Hematopoietic multipotent progenitor cell treated with erythropoietin and hydrocortisone succinate and interleukin-3 and kit ligand, for 15 days (in vitro differentiated cells): ENCODE results near the gene USP30.
"Not testable (repeated sequence)": the region's sequence is repeated elsewhere in the genome, so short reads cannot be mapped to it uniquely, and the experiment has no call there.

Experiments
- DNase-seq: peaks from one replicate; pipeline ENCODE4 v3.0.0-alpha.2; 2015; ENCODE audit warnings: low spot score

USP30 gene

DNA sequence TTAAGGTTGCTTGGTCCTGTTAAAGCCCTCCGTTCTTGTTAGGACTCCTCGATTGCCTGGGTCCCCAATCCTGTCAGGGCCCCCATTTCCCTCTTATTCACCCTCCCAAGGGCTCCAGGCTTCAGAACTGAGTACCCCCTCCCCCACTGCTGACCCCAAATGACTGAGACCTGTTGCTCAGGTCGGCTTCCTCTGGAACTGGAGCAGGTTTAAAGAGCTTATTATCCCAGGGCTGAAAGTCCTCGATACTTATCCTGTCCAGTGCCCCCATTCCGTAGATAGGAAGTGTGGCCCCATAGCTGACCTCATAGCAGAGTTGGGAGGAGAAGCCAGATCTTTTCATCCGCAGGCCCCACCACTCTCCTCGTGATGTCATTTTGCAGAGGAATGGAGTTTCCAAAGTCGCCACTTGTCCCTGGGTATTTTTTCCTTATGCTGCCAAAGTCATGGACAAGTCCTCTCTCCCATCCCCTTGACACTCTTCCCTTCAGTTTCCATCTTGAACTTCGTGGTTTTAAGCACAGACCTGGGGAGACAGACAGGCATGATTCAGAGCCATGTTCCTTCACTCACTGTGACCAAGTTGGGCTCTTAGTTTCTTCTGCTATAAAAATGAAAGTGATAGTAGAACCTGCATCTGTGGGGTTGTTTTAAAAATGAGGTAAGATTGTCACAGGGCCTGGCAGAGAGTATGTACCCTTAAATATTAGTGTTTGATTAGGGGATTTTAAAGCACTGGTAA, 1.2 kb downstream of the USP30 start:
- peak; percentile 34 for DNase-seq

DNA sequence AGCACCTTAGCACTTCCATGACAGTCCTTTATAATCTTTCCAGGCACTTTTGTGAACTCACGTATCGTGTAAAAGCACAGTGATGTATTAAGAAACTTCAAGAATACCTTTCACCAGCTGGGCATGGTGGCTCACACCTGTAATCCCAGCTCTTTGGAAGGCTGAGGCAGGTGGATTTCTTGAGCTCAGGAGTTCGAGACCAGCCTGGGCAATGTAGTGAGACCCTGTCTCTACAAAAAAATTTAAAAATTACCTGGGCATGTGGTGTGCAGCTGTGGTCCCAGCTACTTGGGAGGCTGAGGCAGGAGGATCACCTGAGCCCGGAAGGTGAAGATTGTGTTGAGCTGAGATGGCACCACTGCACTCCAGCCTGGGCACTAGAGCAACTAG, 1.7 kb downstream of the USP30 start:
- not testable (repeated sequence) for DNase-seq

DNA sequence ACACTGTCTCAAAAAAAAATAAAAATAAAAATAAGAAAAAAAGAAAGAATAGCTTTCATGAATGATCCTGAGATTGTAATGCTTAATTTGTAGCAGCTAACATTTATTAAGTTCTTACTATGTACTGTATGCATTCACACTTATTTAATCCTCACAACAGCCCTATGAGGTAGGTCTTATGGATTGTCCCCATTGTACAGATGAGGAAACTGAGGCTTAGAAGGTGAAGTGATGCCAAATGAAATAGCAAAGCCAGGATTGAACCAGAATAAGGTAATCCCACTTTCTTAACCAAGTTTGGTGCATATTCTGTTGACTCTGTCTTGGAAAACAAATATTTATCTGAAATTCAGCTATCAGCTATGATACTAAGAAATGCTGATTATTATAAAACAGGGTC, 2.1 kb downstream of the USP30 start:
- no peak for DNase-seq

DNA sequence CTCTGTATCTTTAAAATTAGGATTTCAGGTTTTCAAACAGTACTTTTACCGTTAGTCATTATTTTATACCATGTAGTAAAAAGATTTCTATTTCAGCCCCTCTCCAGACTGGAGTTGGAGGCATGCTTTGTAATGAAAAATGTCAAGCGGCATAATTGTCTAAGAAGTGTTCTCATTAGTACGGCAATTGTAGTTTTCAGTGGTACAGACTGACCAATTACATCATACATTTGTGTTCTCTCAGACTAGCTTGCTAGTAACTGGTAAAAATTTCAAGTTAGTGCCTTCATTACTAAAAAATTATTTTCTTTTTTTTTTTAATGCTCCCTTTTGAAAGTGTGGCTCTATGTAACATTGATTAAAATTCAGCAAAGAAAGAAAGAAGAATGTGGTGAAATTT, 4.5 kb downstream of the USP30 start:
- no peak for DNase-seq

DNA sequence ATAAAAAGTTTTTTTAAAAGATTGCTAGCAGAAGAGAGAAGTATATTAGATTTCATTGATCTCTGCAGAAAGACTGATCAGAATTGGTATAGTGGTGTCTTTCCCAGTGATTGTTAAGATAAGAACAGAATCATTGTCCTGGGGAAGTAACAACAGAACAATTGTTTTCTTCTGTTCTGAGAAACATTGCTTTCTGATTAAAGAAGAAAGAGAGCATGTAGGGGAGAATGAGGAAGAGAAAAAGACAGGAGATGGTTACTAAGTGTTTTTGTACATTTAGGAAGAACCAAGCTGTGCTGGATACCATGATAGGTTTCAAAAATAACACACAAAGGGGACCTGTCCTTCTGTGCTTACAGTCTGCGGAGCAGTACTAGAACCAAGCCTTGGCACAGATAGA, 5.0 kb downstream of the USP30 start:
- DNase-seq, result no peak

DNA sequence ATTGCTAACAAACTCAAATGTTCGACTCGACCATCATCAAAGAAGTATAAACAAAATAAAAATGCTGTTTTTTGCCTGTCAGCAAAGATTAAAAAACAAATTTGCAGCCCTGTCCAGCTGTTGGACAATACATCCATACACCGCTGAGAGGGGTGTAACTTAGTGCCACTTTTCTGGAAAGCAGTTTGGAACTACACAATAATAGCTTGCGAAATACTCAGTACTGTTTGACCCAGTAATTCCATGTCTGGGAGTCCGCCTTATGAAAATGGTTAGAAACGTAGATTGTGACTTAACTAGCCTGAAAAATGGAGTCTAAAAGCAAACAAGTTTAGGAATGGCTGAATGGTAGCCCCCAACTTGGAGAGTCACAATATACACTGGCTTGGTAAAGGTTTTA, 6.4 kb downstream of the USP30 start:
- DNase-seq, result no peak

DNA sequence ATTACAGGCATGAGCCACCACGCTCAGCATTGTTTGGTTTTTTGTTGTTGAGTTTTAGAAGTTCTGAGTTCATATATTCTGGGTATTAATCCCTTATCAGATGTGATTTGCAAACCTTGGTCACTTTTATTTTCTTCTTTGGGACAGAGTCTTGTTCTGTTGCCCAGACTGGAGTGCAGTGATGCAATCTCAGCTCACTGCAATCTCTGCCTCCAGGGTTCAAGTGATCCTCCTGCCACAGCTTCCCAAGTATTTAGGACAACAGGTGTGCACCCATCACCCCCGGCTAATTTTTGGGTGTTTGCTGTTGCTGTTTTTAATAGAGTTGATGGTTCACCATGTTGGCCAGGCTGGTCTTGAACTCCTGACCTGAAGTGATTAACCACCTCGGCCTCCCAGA, 11.8 kb downstream of the USP30 start:
- DNase-seq, result no peak

DNA sequence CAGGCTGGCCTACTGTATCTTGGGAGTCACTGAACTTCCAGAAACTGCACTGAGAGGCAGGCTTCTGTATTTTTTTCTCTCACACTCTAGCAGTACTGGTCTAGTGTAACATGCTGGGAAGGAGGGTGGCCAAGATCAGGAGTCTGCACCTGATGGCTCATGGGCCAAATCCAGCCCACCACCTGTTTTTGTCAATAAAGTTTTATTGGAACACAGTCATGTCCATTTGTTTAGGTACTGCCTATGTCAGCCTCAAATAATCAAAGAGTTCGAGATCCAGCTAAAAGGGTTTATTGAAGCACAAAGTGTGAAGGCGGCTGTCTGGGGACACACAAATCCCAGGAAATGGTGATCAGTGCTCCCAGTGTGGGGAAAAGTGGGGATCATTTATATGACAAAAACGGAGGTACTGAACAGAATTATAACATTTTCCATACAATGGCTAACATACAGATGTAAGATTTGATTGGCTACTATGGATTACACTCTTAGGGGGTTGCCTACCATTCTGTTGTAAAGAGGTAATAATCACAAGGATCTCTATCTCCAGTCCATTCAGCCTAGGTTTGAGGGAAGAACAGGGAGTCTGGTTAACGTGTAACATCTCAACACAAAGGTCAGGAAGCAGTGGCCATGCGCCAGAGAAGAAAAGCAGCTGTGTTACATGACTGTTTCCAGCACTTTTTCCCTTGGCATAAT, 12.9 kb downstream of the USP30 start:
- DNase-seq, result no peak

DNA sequence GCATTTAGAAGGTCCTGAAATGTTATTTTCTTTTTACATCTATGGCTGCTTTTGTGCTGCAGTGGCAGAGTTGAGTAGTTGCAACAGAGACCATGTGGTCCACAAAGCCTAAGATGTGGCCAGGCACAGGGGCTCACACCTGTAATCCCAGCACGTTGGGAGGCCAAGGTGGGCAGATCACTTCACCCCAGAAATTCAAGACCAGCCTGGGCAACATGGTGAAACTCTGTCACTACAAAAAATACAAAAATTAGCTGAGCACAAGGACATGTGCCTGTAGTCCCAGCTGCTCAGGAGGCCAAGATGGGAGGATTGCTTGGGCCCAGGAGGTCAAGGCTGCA, 13.4 kb downstream of the USP30 start:
- no peak for DNase-seq

DNA sequence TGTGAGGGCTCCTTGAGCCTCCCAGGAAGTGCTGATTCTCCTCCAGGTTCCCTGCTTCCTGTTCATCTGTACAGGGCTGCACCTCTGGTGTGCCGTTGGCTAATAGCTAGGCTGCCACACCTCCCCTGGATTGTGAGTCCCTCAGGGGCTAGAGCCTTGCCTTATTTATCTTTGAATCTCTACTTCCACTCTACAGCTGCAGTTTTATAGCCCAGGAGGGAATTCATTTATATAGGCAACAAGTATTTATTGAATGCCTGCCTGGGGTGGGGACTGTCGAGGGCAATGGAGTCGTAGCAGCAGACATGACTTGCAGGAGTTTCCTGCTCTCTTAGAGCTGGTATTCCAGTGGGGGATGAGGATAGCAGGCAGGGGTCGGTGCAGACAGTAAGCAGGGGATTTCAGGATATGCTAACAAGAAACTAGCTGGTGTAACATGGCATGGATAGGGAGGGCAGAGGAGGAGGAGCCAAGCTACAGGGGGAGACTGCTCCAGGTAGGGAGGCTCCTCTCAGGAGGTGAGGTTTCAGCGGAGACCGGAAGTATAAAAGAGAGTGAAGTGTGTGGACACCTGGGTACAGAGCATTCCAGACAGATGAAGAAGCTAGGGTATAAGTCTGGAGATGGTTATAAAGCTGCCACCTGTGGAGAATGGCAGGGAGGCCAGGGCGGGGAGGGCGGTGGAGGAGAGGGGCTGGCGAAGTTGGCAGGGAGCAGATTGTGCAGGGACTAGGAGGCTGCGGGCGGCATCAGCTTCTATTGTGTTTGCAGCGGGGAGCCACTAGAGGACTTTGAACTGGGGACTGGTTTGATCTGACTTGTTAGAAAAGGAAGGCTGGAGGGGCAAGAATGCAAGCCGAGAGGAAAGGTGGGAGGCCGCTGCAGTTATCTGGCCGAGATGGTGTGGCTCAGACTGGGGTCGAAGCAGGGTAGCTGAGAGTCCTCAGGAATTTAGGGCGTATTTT, 17.2 kb downstream of the USP30 start:
- no peak for DNase-seq

DNA sequence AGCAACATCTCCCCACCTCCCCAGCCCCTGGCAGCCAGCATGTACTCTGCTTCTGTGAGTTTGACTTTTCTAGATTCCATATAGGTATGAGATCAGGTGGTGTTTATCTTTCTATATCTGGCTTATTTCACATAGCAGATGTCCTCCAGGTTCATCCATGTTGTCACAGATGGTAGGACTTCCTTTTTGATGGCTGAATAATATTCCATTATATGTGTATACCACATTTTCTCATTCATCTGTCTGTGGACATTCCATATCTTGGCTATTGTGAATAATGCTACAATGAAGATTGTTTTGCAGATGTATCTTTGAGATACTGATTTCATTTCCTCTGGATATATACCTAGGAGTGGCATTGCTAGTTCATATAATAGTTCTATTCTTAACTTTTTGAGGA, 22.5 kb downstream of the USP30 start:
- DNase-seq, result no peak

DNA sequence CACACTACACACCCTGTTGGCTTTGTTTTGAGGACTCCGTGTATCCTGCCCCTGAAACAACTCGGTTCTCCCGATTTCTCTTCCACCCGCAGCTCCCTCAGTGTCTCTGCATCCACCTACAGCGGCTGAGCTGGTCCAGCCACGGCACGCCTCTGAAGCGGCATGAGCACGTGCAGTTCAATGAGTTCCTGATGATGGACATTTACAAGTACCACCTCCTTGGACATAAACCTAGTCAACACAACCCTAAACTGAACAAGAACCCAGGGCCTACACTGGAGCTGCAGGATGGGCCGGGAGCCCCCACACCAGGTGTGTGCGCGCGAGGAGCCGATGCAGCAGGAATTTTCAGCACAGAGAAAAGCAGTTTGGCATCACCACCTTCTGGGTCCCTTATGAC, 30.4 kb downstream of the USP30 start:
- no peak for DNase-seq

DNA sequence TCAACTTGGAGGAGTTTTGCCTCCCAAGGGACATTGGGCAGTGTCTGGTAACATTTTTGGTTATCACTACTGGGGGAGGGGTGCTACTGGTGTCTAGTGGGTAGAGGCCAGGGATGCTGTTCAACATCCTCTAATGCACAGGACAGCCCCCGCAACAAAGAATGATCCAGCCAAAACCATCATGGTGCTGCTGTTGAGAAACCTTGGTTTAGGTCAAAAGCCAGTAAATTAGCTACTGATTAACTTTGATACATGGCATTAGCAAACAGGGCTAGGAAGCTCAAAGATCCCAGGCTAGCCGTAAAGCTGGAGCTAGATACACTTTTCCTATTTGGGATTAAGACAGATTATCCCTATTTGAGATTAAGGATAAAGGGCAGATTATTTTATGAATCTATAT, 32.0 kb downstream of the USP30 start:
- no peak for DNase-seq

DNA sequence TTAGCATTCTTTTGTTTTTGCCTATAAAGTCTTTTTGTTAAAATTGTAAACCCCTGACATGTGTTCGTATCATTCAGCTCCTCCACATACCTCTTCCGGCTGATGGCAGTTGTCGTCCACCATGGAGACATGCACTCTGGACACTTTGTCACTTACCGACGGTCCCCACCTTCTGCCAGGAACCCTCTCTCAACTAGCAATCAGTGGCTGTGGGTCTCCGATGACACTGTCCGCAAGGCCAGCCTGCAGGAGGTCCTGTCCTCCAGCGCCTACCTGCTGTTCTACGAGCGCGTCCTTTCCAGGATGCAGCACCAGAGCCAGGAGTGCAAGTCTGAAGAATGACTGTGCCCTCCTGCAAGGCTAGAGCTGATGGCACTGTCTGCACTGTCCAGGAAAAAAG, 33.2 kb downstream of the USP30 start:
- DNase-seq, result no peak

DNA sequence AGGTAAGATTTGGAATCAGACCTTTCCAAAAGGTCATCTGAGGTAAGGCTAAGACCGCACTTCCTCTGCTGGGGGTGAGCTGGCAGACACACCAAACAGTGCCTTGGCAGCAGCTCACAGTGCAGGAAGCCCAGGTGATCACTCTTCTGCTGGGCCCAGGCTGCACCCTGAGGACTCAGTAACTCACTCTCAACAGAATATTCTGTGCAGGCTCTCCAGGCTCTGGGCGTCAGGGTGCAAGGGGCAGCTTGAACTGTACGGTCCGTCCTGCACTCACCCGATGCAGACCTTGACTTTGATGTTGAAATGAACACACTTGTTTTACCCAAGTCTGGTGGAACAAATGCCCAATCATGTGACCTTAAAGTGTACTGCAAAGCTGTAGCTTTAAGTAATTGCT, 34.9 kb downstream of the USP30 start:
- DNase-seq, result no peak

DNA sequence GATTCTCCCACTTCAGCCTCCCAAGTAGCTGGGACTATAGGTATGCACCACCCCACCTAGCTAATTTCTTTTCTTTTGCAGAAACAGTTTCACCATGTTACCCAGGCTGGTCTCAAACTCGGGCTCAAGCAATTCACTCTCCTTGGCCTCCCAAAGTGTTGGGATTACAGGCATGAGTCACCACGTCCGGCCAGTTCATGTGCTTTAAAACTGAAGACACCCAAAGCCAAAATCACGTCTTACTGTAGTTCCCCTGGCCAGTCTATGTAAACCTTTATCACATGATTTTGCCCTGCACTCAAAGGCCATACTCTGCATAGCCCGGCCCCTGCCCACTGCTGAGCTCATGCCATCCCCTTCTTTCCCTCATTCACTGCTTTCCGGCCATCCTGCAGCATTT, 36.4 kb downstream of the USP30 start:
- no peak for DNase-seq

DNA sequence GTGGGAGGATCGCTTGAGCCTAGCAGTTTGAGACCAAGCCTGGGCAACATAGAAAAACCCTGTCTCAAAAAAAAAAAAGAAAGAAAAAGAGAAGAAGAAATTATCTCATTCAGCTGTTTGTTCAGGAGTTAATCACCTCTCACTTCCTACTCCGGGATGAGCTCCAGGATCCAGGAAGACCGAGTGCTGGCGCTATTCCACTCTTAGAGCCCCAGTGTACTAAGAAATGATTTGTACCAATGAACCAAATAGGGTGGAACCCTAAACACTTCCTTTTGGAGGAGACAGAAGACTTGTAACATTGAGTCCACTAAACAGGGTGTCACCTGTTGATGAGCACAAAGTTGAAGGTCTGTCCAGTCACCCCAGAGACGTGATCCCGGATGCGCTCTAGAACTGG, 37.3 kb downstream of the USP30 start:
- no peak for DNase-seq

DNA sequence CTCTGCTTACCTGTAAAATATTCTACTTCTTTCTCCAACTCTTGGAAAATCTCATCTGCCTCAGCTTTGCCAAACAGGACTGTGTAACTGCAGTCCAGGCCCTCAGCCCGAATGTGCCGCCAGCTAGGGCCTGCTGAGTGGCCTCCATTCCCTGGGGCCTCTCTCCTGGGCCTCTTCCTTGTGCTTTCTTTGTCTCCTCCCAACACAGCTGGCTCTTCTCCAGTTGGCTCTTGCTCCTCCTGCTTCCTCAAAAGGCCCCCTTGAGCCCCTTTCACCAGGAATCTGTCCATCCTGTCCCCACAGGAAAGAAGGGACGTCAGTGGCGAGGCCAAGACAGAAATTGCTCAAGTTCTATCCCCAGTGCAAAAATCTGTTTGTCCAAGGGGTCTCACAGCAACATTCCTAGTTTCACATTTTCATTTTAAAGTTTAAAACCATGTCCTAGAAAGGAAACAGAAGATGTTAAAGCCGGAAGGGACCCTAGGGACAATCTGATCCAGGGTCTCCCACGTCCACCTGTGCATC, 40.2 kb downstream of the USP30 start:
- no peak for DNase-seq

DNA sequence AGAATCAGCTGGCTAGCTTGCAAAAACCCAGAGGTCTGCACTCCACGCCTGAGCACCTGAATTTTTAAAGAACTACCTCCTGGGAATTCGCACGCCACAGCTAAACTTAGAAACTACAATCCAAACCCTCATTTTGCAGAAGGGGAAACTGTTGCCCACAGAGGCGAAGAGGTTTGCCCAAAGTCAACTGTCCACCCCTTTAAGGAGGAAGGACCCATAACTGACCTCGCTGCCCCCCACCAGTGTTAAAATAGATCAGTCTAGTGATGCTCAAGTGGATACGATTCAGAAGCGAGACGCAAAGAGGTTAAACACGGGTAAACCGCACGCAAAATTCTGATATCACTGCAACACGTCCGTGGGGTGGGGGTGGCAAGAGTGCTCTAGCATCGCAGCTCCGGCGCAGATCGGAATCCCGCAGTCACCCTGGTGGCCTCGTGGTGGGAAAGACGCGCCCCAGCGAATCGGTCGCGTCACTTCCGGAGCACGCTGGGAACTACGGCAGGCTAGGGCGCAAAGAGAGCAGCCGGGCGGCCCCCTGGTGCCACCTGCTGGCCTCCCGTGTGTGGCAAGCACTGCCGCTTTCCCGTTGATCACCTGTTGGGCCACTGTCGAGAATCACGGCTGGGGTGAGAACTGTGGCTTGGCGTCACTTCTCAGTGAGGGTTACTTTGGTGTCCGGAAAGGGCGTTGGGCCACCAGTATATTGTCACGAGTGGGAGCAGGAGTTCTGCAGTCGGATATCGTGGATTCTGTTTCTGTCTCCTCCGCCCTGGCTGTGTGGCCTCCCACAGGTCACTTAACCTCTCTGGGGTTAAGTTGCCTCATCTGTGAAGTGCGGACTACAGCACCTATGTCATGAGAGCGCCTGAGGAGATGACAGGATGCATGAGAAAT, 40.9 kb downstream of the USP30 start, which contains the start of gene ALKBH2:
Gene ALKBH2 (minus strand): TSS at position 451 of the 897 bp plus-strand sequence. CDS start 686 bp downstream, outside the sequence.
- peak; percentile 92 for DNase-seq

DNA sequence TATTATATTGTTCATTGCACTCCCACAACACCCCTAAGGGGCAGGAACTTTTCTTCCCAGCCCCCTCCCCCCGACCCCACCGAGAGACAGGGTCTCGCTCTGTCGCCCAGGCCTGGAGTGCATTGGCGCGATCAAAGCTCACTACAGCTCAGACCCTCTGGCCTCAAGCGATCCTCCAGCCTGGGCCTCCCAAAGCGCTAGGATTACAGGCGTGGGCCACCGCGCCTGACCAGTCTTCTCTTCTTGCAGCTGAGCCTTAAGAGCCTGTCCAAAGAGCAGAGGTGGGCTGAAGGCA, 44.7 kb downstream of the USP30 start:
- no peak for DNase-seq

DNA sequence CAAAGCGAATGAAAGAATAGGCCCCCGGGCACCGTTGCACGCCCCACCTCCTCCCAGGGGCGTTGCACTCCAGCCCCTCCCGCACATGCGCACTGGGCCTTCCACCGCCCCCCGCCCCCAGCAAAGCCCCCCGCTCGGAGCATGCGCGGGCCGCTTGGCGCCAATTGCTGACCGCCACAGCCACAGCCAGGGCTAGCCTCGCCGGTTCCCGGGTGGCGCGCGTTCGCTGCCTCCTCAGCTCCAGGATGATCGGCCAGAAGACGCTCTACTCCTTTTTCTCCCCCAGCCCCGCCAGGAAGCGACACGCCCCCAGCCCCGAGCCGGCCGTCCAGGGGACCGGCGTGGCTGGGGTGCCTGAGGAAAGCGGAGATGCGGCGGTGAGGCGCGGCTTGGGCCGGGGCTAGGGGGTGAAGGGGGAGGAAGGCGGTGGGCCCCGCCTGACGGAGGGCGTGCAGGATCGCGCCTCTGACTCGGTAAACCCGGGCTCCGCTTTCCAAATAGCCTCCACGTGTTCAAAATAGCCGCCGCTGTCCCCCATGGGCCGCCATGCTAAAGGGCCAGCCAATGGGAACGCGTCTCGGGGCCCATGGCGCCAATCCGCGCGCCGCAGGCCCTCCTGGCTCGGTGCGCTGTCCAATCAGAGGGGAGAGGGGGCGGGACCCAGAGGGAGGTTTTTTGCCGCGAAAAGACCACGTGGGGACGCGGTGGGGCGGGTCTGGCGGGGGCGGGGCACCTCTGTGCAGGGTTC, 45.2 kb downstream of the USP30 start, which contains the start of gene UNG:
Gene UNG (plus strand): TSS at position 163 of the 748 bp plus-strand sequence. CDS start 83 bp downstream, at position 246.
- peak; percentile 94 for DNase-seq
